GM18858 (cell line): ENCODE results near the gene SH3RF3.

Experiments
- ATAC-seq: cut with Tn5 transposase; IDR thresholded peaks from one replicate; pipeline ENCODE4 v1.9.1; 2021; ENCODE audit not compliant: unreplicated experiment

Gene SH3RF3

DNA sequence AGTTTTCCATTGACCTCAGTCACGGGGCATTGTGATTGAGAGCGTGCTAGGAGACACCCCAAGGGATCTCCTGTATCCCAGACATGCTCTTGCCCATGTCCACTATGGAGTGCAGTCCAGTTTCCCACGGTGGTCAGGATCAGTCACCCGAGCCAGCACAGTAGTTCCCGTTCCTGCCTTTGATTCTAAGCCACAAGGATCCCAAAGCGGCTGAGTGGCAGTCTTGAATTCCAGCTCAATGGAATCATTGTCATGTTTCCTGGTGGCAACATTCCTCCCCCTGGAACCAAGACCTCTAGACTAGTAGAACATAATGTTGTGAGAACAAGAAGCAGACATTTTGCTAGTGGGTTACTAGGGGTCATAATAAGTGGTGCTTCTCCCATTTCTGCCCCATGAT, 330.5 kb downstream of the SH3RF3 start:
- no peak for ATAC-seq

DNA sequence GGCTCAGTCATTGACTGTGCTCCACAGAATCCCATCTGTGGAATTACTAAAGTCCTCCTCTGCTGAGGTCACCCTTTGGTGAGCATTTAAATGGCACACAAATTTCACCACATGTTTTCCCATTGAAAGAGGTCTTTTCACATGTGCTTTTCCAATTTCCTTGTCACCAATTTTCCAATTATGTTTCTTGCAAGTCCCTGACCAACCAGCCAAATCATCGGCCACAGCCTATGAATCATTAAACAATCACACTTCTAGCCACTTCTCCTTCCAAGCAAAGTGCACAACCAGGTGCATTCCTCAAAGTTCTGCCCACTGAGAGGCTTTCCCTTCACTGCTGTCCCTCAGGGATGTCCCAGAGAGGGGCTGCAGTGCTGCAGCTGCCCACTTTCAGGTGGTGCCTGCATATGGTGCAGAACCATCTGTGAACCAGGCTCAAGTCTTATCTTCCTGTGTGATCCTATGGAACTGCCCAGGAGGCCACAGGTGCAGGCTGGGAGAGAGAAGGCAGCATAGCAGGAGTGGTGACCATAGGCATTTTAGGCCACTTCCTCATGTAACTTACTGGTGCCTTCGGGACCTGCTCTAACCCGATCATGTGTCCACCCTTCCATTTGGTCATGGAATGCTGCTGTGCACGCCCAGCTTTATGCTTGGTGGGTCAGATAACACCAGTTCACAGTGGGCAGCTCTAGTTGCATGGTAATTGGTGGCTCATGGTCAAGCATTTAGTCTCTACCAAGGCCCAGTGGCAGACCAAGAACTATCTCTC, 331.7 kb downstream of the SH3RF3 start:
- no peak for ATAC-seq

DNA sequence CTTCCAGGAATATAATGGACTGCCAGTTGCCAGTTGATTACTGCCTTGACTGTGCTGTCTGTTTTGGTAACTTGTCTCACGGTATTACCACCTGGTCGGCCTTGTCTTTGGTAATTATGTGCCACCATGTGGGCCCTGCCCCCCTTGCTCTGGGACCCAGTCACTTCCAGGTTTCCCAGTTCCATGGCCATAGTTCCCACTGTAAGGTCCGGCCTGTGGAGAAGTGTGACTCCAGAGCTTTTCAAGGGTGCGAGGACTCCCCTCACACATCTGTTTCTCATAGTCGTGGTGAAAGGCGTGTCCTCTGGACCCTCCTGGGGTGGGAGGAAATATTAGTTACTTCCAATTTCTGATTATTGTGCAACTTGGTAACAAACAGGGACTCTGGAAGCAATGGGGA, 334.2 kb downstream of the SH3RF3 start:
- no peak for ATAC-seq

DNA sequence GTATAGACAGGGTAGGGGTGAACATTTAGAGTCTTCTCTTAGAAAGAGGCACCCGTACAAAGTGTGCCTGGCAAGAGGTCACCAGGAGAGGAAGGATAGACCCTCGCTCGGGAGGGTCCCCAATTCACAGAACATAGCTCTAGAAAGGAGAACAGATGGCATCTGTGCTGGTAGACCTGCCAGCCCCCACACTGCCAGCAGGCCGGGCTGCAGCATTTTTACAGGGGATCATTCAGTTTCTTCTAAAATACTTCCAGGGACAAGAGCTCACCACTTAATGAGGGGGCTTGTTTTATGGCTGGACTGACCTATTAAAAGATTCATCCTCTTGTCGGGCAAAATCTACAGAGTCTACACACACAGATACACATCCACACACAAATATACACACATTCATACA, 334.9 kb downstream of the SH3RF3 start:
- ATAC-seq = no peak

DNA sequence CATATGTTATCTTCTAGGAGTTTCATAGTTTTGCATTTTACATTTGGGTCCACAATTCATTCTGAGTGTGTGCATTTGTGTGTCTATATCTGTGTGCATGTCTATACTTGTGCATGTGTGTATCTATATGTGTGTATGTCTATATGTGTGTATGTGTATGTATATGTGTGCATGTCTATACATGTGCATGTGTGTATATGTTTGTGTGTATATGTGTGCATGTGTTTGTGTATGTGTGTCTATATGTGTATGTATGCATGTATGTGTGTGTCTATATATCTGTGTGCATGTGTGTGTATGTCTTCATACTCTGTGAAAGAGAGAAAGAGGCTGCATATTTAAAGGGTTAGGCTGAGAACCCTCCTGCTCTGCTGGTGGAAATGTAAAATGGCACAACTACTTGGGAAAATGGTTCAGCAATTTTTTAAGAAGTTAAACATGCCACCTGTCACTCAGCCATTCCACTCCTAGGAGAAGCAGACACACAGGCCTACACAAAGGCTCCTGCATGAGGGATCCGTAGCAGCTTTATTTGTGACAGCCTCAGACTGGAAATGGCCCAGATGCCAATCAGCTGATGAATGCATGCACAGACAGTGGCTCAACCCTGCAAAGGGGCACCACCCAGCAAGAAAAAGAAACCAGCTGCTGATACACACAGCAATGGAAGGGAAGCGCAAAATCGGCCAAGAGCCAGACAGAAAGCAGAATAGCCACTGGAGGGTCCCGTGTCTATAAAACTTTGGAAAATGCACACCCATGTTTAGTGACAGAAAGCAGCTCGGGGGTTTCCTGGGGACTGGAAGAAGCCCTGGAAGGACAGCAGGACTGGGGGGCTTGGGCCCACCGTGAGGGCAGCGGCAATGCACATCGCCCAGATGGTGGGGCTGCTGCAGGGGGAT, 337.9 kb downstream of the SH3RF3 start:
- no peak for ATAC-seq

DNA sequence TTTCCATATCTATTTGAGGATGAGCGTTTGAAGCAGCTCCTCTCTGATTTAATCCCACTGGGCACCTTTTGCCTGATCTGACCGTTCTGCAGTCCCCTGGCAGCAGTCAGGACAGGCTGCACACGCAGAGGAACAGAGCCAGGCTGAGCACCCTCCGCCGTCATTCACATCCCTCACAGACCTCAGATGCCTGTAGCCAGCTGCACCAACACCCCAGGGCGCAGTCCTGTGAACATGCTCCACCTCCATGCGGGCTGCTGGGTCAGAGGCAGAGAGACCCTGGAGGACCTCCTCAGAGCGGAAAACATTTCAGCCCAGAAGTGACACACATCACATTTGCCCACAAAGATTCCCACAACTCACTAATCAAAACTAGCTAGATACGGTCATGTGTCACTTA, 338.7 kb downstream of the SH3RF3 start:
- no peak for ATAC-seq

DNA sequence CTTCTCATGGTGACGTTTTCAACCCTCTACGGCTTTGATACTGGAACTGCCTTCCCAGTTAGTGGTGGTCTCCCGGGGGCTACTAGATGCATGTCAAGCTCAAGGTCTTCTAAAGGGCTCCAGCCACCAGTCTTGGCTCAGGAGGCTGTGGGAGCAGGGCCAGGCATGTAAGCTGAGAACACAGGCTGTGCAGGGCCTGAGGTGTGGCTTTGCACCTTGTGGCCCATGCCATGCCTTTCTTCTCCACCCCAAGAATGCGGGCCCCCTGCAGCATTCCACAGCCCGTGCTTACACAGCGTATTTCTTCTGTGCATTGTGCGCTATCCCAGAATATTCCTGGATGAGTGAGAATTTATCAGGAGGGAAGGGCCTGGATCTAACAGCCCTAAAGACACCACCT, 339.9 kb downstream of the SH3RF3 start:
- no peak for ATAC-seq

DNA sequence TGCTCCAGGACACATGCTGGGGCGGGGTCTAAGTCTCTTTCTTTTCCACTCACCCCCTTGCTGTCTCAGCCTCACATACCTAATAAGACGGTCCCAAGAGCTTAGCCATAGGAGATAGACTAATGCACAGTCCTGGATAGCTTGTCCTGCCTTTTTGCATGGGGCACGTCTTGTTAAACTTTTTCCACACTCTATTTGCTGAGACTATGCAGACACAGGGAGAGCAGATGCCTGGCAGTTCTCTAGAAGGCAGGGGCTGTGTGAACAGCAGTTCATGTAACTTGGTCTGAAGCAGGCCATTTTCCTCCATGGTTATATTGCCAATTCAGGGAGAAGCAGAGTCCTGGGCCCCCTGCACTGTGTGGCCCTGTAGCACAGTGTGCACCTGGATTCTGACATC, 342.7 kb downstream of the SH3RF3 start:
- no peak for ATAC-seq

DNA sequence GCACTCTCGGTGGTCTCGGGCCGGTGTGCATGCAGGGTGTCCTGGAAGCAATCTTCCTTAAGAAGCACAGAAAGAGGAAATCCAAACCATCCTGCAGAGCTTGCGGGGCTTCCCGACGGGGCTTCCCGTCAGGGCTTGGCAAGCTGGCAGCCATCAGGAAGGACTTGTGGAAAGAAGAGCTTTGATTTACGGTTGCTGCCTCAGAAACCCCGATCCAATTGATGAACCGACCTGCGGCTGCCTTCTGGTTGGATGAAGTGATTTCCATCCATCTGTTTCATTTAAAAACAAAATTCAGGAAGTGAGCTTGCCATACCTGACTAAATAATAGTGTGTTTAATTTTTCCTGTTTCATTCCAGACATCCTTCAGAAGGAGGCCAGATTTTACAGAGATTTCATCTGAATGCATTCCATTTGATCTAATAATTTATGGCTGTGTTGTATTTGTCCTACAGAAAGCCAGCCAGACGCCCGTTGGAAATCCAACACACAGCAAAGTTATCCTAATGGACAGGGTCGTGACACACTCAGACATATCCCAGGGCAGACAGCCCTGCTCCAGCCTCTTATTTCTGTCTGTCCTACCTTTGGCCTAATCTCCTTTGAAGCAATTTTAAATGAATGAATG, 343.4 kb downstream of the SH3RF3 start:
- ATAC-seq = no peak

DNA sequence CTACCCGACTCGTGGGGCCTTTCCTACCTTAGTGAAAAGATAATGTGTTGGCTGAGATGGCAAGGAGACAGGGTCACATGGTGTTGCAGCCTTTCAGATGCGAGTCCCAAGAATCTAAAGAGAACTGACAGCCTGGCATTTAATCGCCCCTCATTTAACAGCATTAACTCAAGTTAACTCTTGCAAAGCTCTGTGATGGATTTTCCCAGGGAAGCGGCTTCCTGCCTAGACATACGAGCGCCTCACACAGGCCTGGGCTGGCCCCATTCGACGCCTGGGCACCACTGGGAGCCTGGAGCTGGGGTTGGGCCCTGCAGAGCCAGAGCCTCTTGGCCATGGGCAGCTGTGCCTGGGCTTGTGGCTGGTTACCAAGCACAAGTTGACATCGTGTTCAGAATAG, 344.0 kb downstream of the SH3RF3 start:
- ATAC-seq = no peak

DNA sequence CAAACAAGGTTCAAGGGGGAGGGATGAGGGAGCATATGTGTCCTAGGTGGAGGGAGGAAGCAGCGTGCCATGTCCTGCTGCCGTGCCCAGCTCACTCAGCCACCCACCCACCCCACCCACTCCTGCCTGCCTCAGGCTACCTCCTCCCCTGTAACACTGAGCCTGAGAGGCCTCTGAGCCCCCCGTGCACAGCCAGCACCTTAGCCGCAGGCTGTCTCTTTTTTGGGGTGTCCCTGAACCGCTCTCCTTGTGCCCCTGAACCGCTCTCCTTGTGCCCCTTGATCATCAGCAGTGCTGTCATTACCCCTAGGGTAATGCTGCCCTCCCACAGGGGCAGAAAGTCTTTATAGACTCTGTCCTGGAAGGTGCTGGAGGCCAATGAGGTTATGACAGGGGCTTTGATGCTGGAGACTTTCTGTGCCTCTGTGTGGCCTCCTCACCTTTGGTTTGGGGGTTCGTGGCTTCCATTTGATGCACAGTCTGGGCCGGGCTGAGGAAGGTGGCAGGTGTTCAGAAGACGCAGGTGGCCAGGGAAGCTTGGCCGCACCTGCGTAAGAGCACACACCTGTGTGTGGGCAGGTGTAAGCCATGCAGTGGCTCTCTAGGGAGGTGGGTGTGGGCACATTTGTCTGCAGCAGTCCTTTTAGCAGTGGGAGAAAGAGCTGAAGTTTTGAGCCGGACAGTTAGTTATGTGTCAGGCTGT, 344.8 kb downstream of the SH3RF3 start:
- no peak for ATAC-seq

DNA sequence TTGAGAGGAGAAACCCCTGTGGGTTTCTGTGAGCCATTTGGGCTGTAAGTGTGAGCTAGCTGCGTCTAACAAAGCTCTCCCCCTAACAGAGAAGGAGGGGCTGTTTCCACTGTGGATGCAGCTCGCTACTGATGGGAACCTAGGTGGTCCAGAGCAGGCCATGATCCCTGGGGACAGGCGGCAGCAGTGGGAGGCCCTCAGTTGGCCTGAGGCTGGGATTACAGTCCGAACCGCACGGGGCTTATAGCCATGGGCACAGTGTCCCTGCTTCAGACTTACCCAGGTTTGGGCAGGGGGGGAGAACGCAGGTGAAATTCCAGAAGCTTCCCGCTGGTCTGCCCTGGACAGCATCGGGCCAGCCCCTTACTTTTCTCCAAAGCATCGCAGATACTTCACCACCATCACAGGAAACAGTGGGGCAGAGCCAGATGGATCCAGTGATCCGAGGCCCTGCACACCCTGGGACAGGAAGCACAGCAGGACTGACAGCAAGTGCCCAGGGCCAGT, 345.4 kb downstream of the SH3RF3 start:
- no peak for ATAC-seq

DNA sequence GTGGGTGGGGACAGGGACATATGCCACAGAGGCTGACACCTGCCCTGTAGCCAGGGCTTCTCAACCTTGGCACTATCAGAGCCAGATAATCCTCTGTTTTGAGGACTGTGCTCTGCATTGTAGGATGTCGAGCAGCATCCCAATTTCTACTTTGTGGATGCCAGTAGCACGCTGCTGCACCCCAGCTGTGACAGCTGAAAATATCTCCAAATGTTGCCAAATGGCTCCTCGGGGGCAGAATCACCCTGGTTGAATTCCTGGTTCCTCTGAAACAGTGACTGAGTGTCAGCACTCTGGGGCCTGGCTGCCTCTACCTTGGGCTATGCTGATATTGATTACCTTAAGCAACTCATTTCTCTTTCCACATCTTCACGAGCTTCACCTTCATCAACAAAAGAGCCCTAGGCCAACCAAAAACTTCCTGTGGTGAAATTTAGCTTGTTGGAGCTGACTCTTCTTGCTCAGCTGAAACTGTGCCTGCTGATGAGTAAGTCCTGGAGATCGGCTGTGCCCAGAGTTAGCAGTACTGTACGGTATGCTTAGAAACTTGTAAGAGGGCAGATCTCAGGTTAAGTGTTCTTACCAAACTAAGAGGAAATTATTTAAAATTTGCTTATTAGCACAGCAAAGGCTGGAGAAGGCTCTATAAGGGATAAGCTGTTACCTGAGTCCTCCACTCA, 346.7 kb downstream of the SH3RF3 start:
- ATAC-seq = no peak

DNA sequence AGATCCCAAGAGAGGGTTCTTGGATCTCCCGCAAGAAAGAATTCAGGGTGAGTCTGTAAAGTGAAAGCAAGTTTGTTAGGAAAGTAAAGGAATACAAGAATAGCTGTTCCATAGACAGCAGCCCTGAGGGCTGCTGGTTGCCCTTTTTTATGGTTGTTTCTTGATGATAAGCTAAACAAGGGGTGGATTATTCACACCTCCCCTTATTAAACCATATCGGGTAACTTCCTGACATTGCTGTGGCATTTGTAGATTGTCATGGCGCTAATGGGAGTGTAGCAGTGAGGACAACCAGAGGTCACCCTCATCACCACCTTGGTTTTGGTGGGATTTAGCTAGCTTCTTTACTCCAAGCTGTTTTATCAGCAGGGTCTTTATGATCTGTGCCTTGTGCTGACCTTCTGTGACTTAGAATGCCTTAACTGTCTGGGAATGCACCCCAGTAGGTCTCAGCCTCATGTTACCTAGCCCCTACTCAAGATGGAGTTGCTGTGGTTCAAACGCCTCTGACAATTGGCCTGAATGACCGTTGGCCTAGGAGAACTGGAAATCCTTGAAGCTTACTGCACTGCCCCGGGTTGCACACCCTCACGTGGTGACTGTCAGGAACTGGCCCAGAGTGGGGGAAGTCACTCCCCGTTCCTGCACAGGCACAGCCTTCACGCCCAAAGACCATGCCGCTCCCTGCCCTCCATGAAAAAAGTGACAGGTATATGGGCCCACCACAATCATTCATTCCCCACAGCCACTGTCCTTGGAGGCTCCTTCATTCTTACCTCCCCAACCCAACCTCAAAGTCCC, 347.8 kb downstream of the SH3RF3 start:
- ATAC-seq = no peak

DNA sequence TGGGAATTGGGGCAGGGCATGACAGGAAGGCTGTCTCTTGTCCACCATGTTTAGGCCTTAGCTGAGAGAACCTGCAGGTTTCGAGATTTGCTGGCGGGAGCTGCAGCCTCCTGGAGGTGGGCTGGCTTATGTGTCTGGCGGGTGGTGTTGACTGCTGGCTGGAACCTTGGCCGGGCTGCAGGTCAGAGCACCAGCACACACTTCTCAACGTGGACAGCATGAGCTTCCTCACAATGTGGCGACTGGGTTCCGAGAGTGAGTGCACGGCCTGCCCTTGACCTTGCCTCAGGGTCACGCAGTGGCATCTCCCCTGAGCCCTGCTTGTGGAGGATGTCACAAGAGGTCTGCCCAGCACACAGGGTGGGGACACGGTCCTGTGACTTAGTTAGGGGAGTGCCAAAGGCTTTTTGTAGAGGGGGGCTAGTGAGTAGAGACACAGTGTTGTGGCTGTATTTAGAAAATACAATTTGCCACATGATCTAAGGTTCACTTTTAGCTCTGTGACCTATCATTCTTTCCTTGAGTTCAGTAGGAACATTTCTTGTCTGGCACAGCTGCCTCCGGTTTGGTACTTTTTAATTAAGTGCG, 350.0 kb downstream of the SH3RF3 start:
- ATAC-seq = no peak

DNA sequence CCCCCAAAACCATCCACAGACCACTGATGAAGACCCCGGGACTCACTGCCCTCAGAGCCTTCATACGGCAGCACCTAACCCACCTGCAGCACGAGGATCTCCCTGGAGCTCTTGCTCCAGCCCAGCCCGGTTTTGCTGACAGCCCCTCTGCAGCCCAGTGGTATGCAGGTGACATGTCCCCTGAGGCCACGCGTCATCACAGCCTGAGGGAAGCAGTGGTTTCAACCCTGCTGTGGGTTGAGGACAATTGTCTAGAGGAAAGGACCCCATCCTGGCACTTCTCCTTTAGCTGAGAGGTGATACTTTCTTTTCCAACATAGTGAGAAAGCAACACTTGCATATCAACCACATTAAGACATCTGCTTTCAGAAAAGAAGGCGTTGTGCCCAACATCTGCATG, 350.8 kb downstream of the SH3RF3 start:
- no peak for ATAC-seq

DNA sequence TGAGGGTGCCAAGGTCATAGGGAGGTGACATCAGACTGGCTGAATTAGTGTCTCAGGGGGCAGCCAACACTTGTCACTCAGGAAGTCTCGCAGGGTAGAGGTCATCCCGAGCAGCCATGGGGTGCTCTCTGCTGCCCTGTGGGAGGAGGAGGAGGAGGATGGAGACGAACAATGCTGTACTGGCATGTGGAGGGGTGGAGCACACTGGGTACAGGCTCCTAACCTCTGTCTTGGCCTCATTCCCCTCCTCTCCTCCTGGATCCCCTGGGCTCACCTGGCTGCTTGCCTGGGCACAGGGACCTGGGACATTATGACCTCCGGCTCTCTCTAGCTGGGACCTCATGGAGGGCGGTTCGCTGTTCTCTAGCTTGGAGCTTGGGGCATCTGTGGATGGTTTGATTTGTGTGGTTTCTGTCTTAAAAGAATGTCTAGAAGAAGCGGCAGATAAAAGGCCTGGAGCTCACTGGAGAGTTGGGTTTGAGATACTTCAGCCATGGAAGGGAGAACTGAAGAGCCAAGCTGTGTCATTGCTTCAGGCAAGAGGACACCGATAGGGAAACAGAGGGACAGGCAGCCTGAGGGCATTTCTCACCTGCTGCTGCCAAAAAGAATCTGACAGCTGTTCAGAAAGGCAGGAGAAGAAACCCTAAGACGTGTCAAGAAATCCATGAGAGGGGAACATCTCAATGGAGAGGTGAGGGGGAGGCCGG, 351.6 kb downstream of the SH3RF3 start:
- no peak for ATAC-seq

DNA sequence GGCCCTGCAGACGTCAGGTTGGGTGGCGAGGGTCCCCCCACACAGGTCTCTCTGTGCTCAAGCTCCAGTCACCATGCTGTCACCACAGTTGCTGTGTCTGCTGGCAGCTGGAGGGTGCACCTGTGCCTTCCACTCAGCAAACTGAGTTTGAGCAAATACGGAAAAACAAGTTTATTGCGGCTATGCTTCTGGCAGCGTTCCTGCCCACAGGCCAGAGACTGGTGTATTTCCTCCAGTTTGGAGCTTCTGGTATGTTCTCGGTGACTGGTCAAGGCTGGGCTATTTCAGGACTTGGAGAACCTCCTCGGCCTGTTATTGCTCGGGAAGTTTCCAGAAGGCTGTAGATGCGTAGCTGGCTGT, 352.2 kb downstream of the SH3RF3 start:
- ATAC-seq = no peak

DNA sequence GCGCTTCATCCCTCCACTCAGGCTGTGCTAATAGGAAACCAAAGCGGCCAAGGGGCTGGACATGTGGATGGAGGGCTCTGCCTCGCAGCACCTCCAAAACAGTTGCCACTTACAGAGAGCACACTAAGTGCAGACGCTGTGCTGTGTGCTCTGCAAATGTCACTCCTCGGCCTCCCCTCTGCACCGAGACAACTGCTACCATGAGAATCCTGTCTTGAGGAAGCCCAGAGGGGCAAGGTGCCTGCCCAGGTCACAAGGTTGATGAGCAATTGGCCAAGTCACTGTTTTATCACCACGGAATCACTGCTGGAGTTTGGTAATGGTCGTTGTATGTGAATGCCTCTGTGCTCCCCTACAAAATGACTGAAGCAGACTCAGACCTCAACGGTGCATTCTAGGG, 352.6 kb downstream of the SH3RF3 start:
- ATAC-seq = no peak
